ENCODE measurements around the gene DCDC2.
A peak's percentile ranks its signal among the peaks of the same experiment; 100 is the strongest.
"Not testable (repeated sequence)": the region's sequence is repeated elsewhere in the genome, so short reads cannot be mapped to it uniquely, and the experiment has no call there.

The DCDC2 gene

DNA sequence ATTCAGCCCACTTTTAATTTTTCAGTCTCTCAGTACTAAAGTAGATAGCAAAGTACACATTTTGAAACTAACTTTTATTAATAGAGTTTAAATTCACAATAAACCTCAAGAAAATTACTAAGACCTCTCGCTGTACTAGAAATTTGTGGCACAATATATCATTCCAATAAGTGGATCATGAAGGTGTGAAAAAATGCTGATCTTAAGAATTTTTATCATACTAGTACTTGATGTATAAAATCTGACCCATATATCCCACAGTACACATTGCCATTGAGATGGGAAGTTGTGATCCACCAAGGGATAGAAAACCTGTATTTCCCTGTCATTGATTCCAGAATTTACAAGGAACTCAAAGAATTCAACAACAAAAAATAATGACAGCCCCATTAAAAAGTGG is 85.7 kb downstream of the DCDC2 start:
- DNase-seq (ENCODE audit: low spot score) = no peak

- DNase-seq (ENCODE audit: low spot score) = no peak
These were observed 87.8 kb downstream of the DCDC2 start for GRCh38 chr6:24270011-24270410.

DNA sequence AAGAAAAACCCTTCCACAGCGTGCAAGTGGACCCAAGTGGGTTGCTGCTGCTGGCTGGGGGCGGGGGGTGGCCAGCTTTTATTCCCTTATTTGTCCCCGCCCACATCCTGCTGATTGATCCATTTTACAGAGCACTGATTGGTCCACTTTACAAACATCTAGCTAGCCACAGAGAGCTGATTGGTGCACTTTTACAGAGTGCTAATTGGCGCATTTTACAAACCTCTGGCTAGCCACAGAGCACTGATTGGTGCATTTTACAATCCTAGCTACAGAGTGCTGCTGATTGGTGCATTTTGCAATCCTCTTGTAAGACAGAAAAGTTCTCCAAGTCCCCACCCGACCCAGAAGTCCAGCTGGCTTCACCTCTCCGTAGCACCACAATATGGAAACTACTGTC is 99.6 kb downstream of the DCDC2 start:
- not testable (repeated sequence) for DNase-seq (ENCODE audit: low spot score)

DNA sequence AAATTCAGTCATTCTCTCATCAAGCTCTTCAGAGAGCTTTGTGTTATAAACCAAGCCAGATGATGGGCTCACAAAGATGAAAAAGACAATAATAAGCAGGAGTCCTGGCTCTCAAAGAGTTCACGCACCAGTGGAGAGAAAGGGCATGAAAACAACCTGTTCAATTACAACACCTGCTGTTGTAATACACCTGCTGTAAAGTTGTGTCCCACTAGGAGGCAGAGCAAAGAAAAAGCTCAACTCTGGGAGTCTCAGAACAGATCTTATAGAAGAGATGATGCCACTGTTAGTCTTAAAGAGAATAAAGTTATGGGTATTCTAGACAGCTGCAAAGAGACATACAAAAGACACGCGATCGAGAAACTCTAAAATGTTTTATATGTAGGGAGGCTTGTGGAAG is 100.6 kb downstream of the DCDC2 start:
- DNase-seq (ENCODE audit: low spot score) = no peak

GRCh38 chr6:24255676-24256075 is 102.2 kb downstream of the DCDC2 start:
- DNase-seq (ENCODE audit: low spot score) = no peak

DNA sequence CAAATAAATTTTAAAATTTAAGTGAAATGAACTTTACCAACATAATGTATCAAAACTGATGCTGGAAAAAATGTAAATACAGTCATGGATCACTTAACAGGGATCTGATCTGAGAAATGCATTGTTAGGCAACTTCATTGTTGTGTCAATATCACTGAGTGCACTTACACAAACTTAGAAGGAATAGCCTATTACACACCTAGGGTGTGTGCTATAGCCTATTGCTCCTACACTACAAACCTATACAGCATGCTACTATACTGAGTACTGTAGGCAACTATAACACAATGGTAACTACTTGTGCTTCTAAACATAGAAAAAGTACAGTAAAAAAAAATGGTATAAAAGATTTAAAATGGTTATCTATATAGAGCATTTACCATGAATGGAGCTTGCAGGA is 104.5 kb downstream of the DCDC2 start:
- DNase-seq (ENCODE audit: low spot score) = no peak

DNA sequence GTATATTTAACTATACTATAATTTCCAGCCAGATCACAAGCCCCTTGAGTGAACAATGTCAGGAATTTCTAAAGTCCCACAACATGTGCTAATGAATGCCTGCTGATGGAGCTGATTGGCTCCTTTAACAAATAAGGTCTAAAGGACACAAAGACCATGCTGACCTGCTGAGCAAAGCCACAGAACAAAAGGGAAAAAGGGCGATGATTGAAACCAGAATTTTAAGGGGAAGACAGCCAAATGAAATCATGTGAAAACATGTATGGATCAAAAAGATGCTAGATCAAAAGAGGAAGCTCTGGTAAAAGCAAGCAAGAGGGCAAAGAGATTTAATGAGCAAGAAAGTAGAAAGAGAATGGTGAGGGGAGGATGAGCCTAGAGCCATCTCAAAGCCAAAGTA is 105.6 kb downstream of the DCDC2 start:
- no peak for DNase-seq (ENCODE audit: low spot score)

- no peak for DNase-seq (ENCODE audit: low spot score)
These were observed 106.5 kb downstream of the DCDC2 start for GRCh38 chr6:24251339-24251738.

DNA sequence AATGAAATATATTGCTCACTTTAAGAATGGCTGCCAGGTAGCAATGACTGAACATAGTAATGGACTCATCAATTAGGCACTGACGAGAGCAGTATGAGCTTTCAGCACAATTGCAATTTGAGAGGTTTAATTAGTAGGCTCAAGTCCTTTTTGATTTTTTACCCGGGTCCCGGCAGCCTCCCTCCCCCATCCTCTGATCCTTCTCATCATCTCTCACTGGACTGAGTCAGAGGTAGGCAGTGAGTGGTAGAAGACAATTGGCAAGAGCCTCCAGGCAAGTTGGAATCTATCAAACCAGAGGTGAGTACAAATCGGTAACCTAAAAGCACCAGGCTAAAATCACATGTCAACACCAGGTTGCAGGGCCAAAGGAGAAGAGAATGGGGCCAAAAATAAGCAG is 107.9 kb downstream of the DCDC2 start:
- no peak for DNase-seq (ENCODE audit: low spot score)

DNA sequence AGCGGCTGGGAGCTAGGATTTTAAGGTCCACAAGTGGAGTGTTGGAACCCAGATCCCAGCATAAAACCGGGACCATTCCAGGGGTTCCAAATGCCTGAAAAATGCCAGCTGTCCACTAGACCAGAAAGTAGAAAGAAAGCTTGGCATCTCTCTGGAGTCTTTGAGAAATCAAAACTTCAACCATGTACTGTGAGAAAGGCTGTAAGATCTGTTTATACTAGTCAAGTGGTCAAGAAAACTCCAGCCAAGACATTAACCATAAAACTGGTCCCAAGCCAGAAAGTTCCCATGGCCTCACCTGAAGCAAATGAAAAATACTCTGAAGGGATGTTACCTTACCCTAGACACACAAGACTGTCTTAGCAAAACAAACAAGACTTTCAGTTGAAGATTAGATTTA is 112.6 kb downstream of the DCDC2 start:
- no peak for DNase-seq (ENCODE audit: low spot score)

GRCh38 chr6:24242924-24243323 is 114.9 kb downstream of the DCDC2 start:
- peak; percentile 8 for DNase-seq (ENCODE audit: low spot score)

DNA sequence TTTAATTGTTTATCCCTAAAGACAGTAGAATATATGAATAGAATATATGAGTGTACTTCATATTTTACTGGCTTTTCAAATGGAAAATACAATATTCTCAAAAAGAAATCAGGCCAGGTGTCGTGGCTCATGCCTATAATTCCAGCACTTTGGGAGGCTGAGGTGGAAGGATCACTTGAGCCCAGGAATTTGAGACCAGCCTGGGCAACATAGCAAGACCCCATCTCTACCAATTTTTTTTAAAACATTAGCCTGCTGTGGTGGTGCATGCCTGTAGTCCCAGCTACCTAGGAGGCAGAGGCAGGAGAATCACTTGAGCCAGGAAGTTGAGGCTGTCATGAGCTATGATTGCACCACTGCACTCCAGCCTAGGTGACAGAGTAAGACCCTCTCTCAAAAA is 116.1 kb downstream of the DCDC2 start:
- DNase-seq (ENCODE audit: low spot score) = not testable (repeated sequence)

DNA sequence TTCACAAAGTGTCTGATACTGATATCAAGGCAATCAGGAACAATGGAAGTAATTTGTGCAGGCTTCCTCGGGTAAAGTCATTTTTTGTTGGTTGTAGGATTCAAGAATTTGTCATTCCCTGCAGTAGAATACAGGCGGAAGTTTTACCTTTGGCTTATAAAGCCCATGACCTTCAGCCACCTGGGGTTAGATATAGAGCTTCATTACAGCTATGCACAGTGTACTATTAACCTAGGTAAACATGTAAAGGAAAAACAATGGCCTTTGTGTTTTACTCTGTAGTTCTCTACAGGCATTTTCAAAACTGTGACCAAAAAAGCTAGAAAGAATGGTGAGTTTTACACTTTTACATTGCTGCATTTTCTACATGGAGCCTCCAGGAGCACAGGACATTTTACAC is 116.9 kb downstream of the DCDC2 start:
- DNase-seq (ENCODE audit: low spot score) = no peak

DNA sequence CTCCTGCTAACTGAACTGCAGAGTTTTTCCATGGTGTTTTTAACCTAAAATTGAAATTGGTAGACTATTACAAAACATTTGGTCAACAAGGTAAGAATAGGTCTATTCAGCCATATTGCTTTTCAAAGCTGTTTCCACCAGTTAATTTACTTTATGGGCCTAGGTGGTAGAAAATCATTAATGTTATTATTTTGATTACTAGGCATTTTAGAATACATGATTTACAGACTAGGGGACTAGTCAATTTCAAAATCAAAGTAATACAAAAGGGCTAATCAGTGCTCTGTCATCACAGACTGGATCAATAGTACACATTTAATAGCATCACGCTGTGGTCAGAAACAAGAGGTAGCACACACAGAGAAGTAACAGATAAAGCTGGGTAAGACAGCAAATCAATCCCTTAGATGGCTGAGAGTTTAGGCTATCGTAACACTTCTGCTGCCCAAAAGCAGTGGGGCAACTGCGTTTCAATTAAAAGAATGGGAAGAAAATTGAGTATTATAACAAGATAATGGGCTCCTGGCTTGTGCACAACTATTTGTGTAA is 117.4 kb downstream of the DCDC2 start:
- DNase-seq (ENCODE audit: low spot score) = no peak

GRCh38 chr6:24238700-24239099 is 119.2 kb downstream of the DCDC2 start:
- DNase-seq (ENCODE audit: low spot score) = no peak

DNA sequence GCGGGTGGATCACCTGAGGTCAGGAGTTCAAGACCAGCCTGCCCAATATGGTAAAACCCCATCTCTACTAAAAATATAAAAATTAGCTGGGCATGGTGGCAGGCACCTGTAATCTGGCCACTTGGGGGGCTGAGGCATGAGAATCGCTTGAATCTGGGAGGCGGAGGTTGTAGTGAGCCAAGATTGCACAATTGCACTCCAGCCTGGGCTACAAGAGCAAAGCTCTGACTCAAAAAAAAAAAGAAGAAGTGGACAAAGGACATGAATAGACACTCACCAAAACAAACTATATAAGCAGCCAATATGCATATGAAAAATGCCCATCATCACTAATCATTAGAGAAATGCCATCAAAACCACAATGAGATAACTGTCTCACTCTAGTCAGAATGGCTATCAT is 121.1 kb downstream of the DCDC2 start:
- not testable (repeated sequence) for DNase-seq (ENCODE audit: low spot score)

- no peak for DNase-seq (ENCODE audit: low spot score)
These were observed 123.9 kb downstream of the DCDC2 start for GRCh38 chr6:24233813-24234442.

GRCh38 chr6:24231438-24231977 is 126.4 kb downstream of the DCDC2 start:
- peak; percentile 8 for DNase-seq (ENCODE audit: low spot score)

- no peak for DNase-seq (ENCODE audit: low spot score)
These were observed 128.0 kb downstream of the DCDC2 start for GRCh38 chr6:24229696-24230405.

- no peak for DNase-seq (ENCODE audit: low spot score)
These were observed 129.1 kb downstream of the DCDC2 start for GRCh38 chr6:24228681-24229255.

DNA sequence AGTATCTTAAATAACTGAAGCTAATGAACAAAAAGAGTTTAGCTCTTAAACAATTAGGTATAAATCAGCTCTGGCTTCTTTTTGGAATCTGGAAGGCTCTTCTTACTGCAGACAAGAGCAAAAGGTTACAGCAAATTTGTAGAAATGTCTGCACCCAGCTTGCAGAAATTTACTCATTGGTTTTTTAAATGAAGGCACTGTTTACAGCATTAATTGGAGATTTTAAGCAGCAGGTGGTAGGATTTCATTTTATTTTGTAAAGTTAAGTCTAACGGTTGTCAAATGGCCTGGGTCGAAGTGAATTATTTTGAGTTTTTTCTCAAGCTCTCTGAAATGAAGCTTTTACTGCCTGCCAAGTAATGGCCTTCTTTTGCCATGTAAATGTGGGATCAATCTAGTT is 129.7 kb downstream of the DCDC2 start:
- no peak for DNase-seq (ENCODE audit: low spot score)

GRCh38 chr6:24227556-24227955 is 130.3 kb downstream of the DCDC2 start:
- no peak for DNase-seq (ENCODE audit: low spot score)

- DNase-seq (ENCODE audit: low spot score) = no peak
These were observed 131.3 kb downstream of the DCDC2 start for GRCh38 chr6:24226541-24226940.

Measured in SK-N-DZ (cell line).